Neural cell (in vitro differentiated cells): ENCODE results near the gene ZNF324. TPM values are rescaled to one million over a fixed set of nuclear protein-coding genes. Genes with fewer than 3 reads are reported as not detected.

Experiments used
- H2AFZ ChIP-seq: fragments of 200-600, 300-800 bp; sonication (generic), shearing (Covaris generic); 2 replicates; pipeline ENCODE4 v1.6.0; 2014; ENCODE audit warnings: low read depth, mild to moderate bottlenecking, antibody characterized with exemption, low read length, moderate library complexity
- H3F3A ChIP-seq: fragments of 200-600 bp; shearing (Covaris generic); 2 replicates; pipeline ENCODE4 v1.6.1; 2016; ENCODE audit warnings: mild to moderate bottlenecking, moderate library complexity, mixed read lengths, antibody characterized with exemption, low read length; ENCODE audit not compliant: insufficient read depth, poor library complexity, severe bottlenecking
- H3K27ac ChIP-seq: fragments of 200-600, 300-800 bp; sonication (generic), shearing (Covaris generic); 2 replicates; pipeline ENCODE4 v1.5.1; 2014; ENCODE audit warnings: mild to moderate bottlenecking, low read length, moderate library complexity
- H3K27me3 ChIP-seq: fragments of 300-800, 200-600 bp; sonication (generic), shearing (Covaris generic); 2 replicates; pipeline ENCODE4 v1.6.0; 2014; ENCODE audit warnings: mild to moderate bottlenecking, low read depth, low read length, moderate library complexity; ENCODE audit not compliant: insufficient read depth
- H3K36me3 ChIP-seq: fragments of 300-800, 200-600 bp; sonication (generic), shearing (Covaris generic); 2 replicates; pipeline ENCODE4 v1.5.1; 2014; ENCODE audit warnings: mild to moderate bottlenecking, antibody characterized with exemption, low read length, moderate library complexity; ENCODE audit not compliant: insufficient read depth
- H3K4me2 ChIP-seq: fragments of 300-800, 200-600 bp; sonication (generic), shearing (Covaris generic); 2 replicates; pipeline ENCODE4 v1.6.0; 2014; ENCODE audit warnings: mild to moderate bottlenecking, low read length
- H3K4me3 ChIP-seq: fragments of 300-800, 200-600 bp; sonication (generic), shearing (Covaris generic); 2 replicates; pipeline ENCODE4 v1.5.1; 2014; ENCODE audit warnings: mild to moderate bottlenecking, low read length, moderate library complexity
- H3K79me2 ChIP-seq: fragments of 200-600 bp; shearing (Covaris generic); replicated peaks from 2 replicates; pipeline ENCODE4 v1.6.0; 2014; ENCODE audit warnings: mild to moderate bottlenecking, low read length, moderate library complexity; ENCODE audit not compliant: insufficient read depth
- H3K9ac ChIP-seq: fragments of 300-800, 200-600 bp; sonication (generic), shearing (Covaris generic); 2 replicates; pipeline ENCODE4 v1.6.1; 2016; ENCODE audit warnings: mild to moderate bottlenecking, low read length, mixed read lengths
- H3K9me2 ChIP-seq: fragments of 200-600 bp; shearing (Covaris generic); 2 replicates; pipeline ENCODE4 v1.6.1; 2016; ENCODE audit warnings: mild to moderate bottlenecking, low read length, mixed read lengths; ENCODE audit not compliant: insufficient read depth
- H3K9me3 ChIP-seq: fragments of 200-600, 300-800 bp; sonication (generic), shearing (Covaris generic); 2 replicates; pipeline ENCODE4 v1.6.1; 2016; ENCODE audit warnings: mild to moderate bottlenecking, mixed run types, low read length, moderate library complexity, mixed read lengths
- H4K20me1 ChIP-seq: fragments of 200-600 bp; shearing (Covaris generic); 2 replicates; pipeline ENCODE4 v1.6.1; 2016; ENCODE audit warnings: mild to moderate bottlenecking, mixed run types; ENCODE audit not compliant: insufficient read depth
- CTCF ChIP-seq: fragments of 450-650 bp; IDR thresholded peaks from 2 replicates; pipeline ENCODE4 v1.5.1; 2014; ENCODE audit warnings: antibody characterized with exemption, mild to moderate bottlenecking, moderate library complexity; ENCODE audit not compliant: poor library complexity, severe bottlenecking
- EP300 ChIP-seq: fragments of 450-650 bp; conservative IDR thresholded peaks from 2 replicates; pipeline ENCODE4 v1.6.1; 2014; ENCODE audit warnings: antibody characterized with exemption, mild to moderate bottlenecking, moderate library complexity; ENCODE audit not compliant: poor library complexity, severe bottlenecking
- EZH2 ChIP-seq: fragments of 200-600, 300-800 bp; shearing (Covaris generic), sonication (generic); IDR thresholded peaks from 2 replicates; pipeline ENCODE4 v1.6.1; 2014; ENCODE audit warnings: antibody characterized with exemption, low read length, borderline replicate concordance, mild to moderate bottlenecking; ENCODE audit not compliant: insufficient read depth, poor library complexity, severe bottlenecking
- MXI1 ChIP-seq: fragments of 450-650 bp; conservative IDR thresholded peaks from 2 replicates; pipeline ENCODE4 v1.6.1; 2014; ENCODE audit warnings: antibody characterized with exemption, mild to moderate bottlenecking; ENCODE audit not compliant: poor library complexity, severe bottlenecking
- POLR2AphosphoS5 ChIP-seq: IDR thresholded peaks from 2 replicates; pipeline ENCODE4 v1.6.1; 2012
- RAD21 ChIP-seq: fragments of 450-650 bp; conservative IDR thresholded peaks from 2 replicates; pipeline ENCODE4 v1.6.1; 2014; ENCODE audit warnings: antibody characterized with exemption, mild to moderate bottlenecking, moderate library complexity
- REST ChIP-seq: IDR thresholded peaks from 2 replicates; pipeline ENCODE4 v1.6.1; 2012; ENCODE audit warnings: borderline replicate concordance
- SMC3 ChIP-seq: fragments of 450-650 bp; conservative IDR thresholded peaks from 2 replicates; pipeline ENCODE4 v1.6.1; 2014; ENCODE audit warnings: antibody characterized with exemption, mild to moderate bottlenecking, moderate library complexity; ENCODE audit not compliant: poor library complexity
- TAF1 ChIP-seq: IDR thresholded peaks from 2 replicates; pipeline ENCODE4 v1.6.1; 2012; ENCODE audit warnings: low read depth
- polyA plus RNA-seq: library from polyadenylated mRNA; depleted of rRNA; stranded (reverse); fragments of >200 nt; gene quantifications from 2 replicates; pipeline ENCODE4 v1.2.3, GENCODE V29; 2014

Gene ZNF324
- polyA plus RNA-seq, 1 donor from 2014 or later = 12.5 TPM

DNA sequence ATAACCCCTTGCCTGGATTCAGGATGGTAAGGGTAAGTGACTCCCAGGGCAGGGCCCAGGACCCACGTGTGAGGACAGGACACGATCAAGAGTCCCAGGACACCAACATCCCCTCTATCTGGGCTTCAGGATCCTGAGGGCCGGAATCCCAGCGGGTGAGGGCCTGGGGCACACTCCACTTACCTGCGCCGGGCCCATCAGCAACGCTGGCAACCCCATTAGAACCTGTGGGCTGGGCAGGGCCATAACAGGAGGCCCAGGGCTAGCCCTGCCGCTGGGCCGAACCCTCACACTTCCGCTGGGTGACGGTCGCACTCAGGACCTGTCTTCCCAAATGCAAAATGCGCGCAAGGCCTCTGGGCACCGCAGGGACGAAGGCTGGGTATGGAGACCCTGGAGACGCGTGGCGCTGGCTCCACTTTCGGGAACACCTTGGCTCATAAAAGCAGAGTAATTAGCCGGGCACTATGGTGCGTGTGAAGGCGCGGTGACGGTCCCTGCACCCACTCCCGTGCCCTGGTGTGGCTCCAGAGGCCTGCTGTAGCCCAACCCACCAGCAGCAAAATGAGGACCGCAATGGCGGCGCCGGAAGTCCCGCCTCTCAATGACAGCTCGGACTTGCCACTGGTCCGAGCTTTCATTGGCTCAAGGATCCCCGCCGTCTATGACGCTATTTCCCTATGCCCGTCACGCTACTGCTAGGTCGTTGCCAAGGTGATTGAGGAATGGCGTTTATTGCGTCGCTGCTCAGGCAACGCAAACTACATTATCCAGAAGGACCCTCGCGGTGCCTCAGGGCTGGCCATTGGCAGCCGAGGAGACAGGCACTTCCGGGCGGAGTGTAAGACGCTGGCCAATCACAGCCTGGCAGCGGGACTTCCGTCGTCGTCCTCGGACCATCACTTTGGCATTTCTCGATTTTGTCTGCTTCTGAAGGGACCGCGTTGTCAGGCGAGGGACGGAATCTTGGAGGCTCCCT, 27.0 kb upstream of the ZNF324 start, which contains the start of gene ZNF132:
TSS of gene ZNF132 (minus strand) at position 578 of the 979 bp plus-strand sequence. CDS start at position 246, 332 bp downstream.
- no peaks in the 10 kb centered on the region for H3K9me2 ChIP-seq
- peaks cover 4% of the 10 kb centered on the region for H3K36me3 ChIP-seq
- H2AFZ ChIP-seq = peak within 1 kb of the TSS; percentile 67
- H3K27me3 ChIP-seq = no peaks in the 10 kb centered on the region
- no peaks in the 10 kb centered on the region for H4K20me1 ChIP-seq
- H3K9me3 ChIP-seq = peaks cover 2% of the 10 kb centered on the region
- H3K4me3 ChIP-seq = peak within 1 kb of the TSS; percentile 76
- peaks cover 10% of the 10 kb centered on the region for H3K79me2 ChIP-seq
- peak within 1 kb of the TSS; percentile 68 for H3K4me2 ChIP-seq
- TF ChIP-seq SMC3 (no peak), TAF1 (peak; percentile 59), EP300 (peak; percentile 75), MXI1 (peak; percentile 70), REST (peak; percentile 43), CTCF (no peak), EZH2 (no peak), POLR2AphosphoS5 (peak; percentile 75)
- H3K27ac ChIP-seq = peak within 1 kb of the TSS; percentile 79
- no peaks in the 10 kb centered on the region for H3F3A ChIP-seq
- peak within 1 kb of the TSS; percentile 81 for H3K9ac ChIP-seq

DNA sequence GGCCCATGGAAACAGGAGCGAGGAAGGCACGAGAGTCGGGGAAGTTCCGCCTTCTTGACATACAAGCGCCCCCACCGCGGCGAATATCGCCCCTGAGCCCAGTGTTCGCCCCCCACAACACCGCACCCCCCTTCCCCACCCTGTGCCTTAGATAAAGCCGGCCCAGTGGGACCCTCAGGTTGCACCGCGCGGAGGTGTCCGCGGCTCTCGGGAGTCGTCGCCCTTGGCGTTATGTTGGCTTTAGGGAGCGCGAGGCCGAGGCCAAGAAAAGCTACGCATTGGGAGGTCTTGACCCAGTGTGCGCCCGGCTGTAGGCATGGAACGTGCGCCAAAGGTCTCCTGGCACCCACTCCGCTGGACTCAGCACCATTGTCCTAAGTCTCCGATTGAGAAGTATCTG, 26.3 kb upstream of the ZNF324 start:
- Histone ChIP-seq H3K9me3 (no peaks in the 10 kb centered on the region), H3K9ac (peak overlapping the region; percentile 58), H2AFZ (peak overlapping the region; percentile 67)

More for the DNA sequence above, 26.3 kb upstream of the ZNF324 start:
- H3K9me2 ChIP-seq = no peaks in the 10 kb centered on the region
- peak overlapping the region; percentile 74 for H3K27ac ChIP-seq
- H3K4me3 ChIP-seq = peak overlapping the region; percentile 76
- H3K36me3 ChIP-seq = no peaks in the 10 kb centered on the region
- H3F3A ChIP-seq = no peaks in the 10 kb centered on the region
- H3K27me3 ChIP-seq = no peaks in the 10 kb centered on the region
- no peak for TF ChIP-seq TAF1
- TF ChIP-seq SMC3 = no peak
- TF ChIP-seq CTCF = no peak
- TF ChIP-seq RAD21 = no peak
- TF ChIP-seq EP300 = no peak
- TF ChIP-seq EZH2 = no peak
- TF ChIP-seq POLR2AphosphoS5 = no peak
- no peak for TF ChIP-seq REST
- no peak for TF ChIP-seq MXI1
- H3K4me2 ChIP-seq = peak overlapping the region; percentile 24
- H4K20me1 ChIP-seq = no peaks in the 10 kb centered on the region
- H3K79me2 ChIP-seq = peaks cover 10% of the 10 kb centered on the region
